Keratinocyte (primary cell): ENCODE results near the gene MAS1L. TPM values are rescaled to one million over a fixed set of nuclear protein-coding genes. Genes with fewer than 3 reads are reported as not detected.
"Not testable (repeated sequence)": the region's sequence is repeated elsewhere in the genome, so short reads cannot be mapped to it uniquely, and the experiment has no call there.

ENCODE experiments used
- DNase-seq: peaks from one replicate; pipeline ENCODE4 v3.0.0-alpha.2; 2011; ENCODE audit warnings: low read depth, missing footprints, low spot score
- FAIRE-seq: peaks from 2 replicates; lab custom pipeline; 2011; peaks lifted over from hg19 to GRCh38; lab: Jason Lieb, UNC
- H2AFZ ChIP-seq: 2 replicates; pipeline ENCODE4 v1.6.0; 2012; ENCODE audit warnings: low read length, control low read depth, inconsistent platforms; ENCODE audit not compliant: control insufficient read depth
- H3K27ac ChIP-seq: 2 replicates; pipeline ENCODE4 v1.5.1; 2011; ENCODE audit warnings: low read length; ENCODE audit not compliant: control insufficient read depth, insufficient read depth
- H3K27me3 ChIP-seq: 3 replicates; pipeline ENCODE4 v1.6.0; 2011; ENCODE audit warnings: low read length; ENCODE audit not compliant: control insufficient read depth, insufficient read depth; ENCODE audit errors: extremely low read depth
- H3K36me3 ChIP-seq, 2 experiments: 2 replicates in 1 of 2; 3 replicates in 1 of 2; pipeline ENCODE4 v1.5.1; 2011; ENCODE audit warnings: low read length in 2 of 2, mild to moderate bottlenecking in 1 of 2; ENCODE audit not compliant: control insufficient read depth in 2 of 2, insufficient read depth in 2 of 2; ENCODE audit errors: extremely low read depth in 1 of 2
- H3K4me1 ChIP-seq: 3 replicates; pipeline ENCODE4 v1.5.1; 2011; ENCODE audit warnings: low read length; ENCODE audit not compliant: control insufficient read depth, insufficient read depth; ENCODE audit errors: extremely low read depth
- H3K4me2 ChIP-seq: 3 replicates; pipeline ENCODE4 v1.6.0; 2011; ENCODE audit warnings: low read depth, low read length; ENCODE audit not compliant: control insufficient read depth, insufficient read depth; ENCODE audit errors: extremely low read depth
- H3K4me3 ChIP-seq, 3 experiments: fragments of 200-600 bp in 1 of 3; sonication (generic) in 1 of 3; 2 replicates in 2 of 3; 3 replicates in 1 of 3; pipeline ENCODE4 v1.5.1; 2011 to 2016; ENCODE audit warnings: low read length in 3 of 3, mild to moderate bottlenecking in 3 of 3, control low read depth in 2 of 3, inconsistent platforms in 1 of 3, low read depth in 1 of 3, mixed read lengths in 1 of 3, mixed run types in 1 of 3, moderate library complexity in 1 of 3; ENCODE audit not compliant: control insufficient read depth in 2 of 3, insufficient read depth in 2 of 3; ENCODE audit errors: extremely low read depth in 1 of 3
- H3K79me2 ChIP-seq: 2 replicates; pipeline ENCODE4 v1.6.0; 2012; ENCODE audit warnings: low read length; ENCODE audit not compliant: control insufficient read depth, insufficient read depth
- H3K9ac ChIP-seq: 3 replicates; pipeline ENCODE4 v1.6.0; 2011; ENCODE audit warnings: low read length; ENCODE audit not compliant: control insufficient read depth, insufficient read depth; ENCODE audit errors: extremely low read depth
- H3K9me1 ChIP-seq: 3 replicates; pipeline ENCODE4 v1.6.0; 2011; ENCODE audit warnings: low read length; ENCODE audit not compliant: control insufficient read depth, insufficient read depth; ENCODE audit errors: extremely low read depth
- H3K9me3 ChIP-seq: 2 replicates; pipeline ENCODE4 v1.5.1; 2012; ENCODE audit warnings: low read depth, low read length; ENCODE audit not compliant: control insufficient read depth
- H4K20me1 ChIP-seq: 3 replicates; pipeline ENCODE4 v1.6.0; 2011; ENCODE audit warnings: low read length; ENCODE audit not compliant: control insufficient read depth, insufficient read depth; ENCODE audit errors: extremely low read depth
- CTCF ChIP-seq, 3 experiments: IDR thresholded peaks in 1 of 3; conservative IDR thresholded peaks in 1 of 3; optimal IDR thresholded peaks in 1 of 3; 2 replicates in 2 of 3; 3 replicates in 1 of 3; pipeline versions ENCODE3 to v1.5.1; 2011; ENCODE audit warnings: low read length in 3 of 3, mild to moderate bottlenecking in 3 of 3, moderate library complexity in 2 of 3, control low read depth in 1 of 3, inconsistent platforms in 1 of 3; ENCODE audit not compliant: insufficient read depth in 2 of 3; ENCODE audit errors: extremely low read depth in 1 of 3
- EZH2 ChIP-seq: IDR thresholded peaks from one replicate; pipeline ENCODE4 v1.6.1; 2012; ENCODE audit warnings: inconsistent platforms, mild to moderate bottlenecking, low read length, moderate library complexity
- dilution Hi-C: fragments of 300-500 bp; cut with MboI; formaldehyde crosslinking; loops from one replicate; pipeline ENCODE4 v1.7.0; 2020; ENCODE audit warnings: low sequenced_read_pairs; ENCODE audit not compliant: extremely low pct_ligation_motif_present
- polyA plus RNA-seq, 5 experiments: library from polyadenylated mRNA; depleted of rRNA in 3 of 5; stranded (reverse) in 3 of 5; stranded (forward) in 1 of 5; unstranded in 1 of 5; fragments of >200 nt; gene quantifications; 1 replicate in 1 of 5; 2 replicates in 3 of 5; 3 replicates in 1 of 5; pipeline versions ENCODE4 v1.2.1 to v1.2.3, GENCODE V29; 2011 to 2012; ENCODE audit warnings: missing spikeins in 2 of 5, low read depth in 1 of 5, low replicate concordance in 1 of 5

Gene MAS1L
- polyA plus RNA-seq, 1 donor (not counting 4 experiments of a cell fraction or from before 2014, with no cell fraction given): not detected

GRCh38 chr6:29451471-29452193, 36.1 kb downstream of the MAS1L start:
- Histone ChIP-seq H3K27me3 (no peaks in the 10 kb centered on the region), H3K79me2 (no peaks in the 10 kb centered on the region), H2AFZ (no peak overlapping the region), H3K36me3 (no peaks in the 10 kb centered on the region), H3K4me3 (no peak overlapping the region), H3K4me2 (peak overlapping the region; percentile 58), H3K9me1 (no peaks in the 10 kb centered on the region), H3K9me3 (no peaks in the 10 kb centered on the region), H4K20me1 (no peaks in the 10 kb centered on the region), H3K27ac (no peak overlapping the region), H3K4me1 (peaks cover 11% of the 10 kb centered on the region), H3K9ac (no peak overlapping the region)
- DNase-seq: peak; percentile 83
- TF ChIP-seq EZH2: no peak
- no peak for TF ChIP-seq CTCF (optimal IDR thresholded peaks at IDR 0.05 in 1 of 3, IDR thresholded peaks at IDR 0.05 in 1 of 3, conservative IDR thresholded peaks at IDR 0.05 in 1 of 3; ENCODE audit: extremely low read depth in 1 of 3, insufficient read depth in 2 of 3, low read length in 3 of 3)
- dilution Hi-C loops: no loop called here
- FAIRE-seq: peak; percentile 91

GRCh38 chr6:29447670-29448069, 40.1 kb downstream of the MAS1L start:
- H2AFZ ChIP-seq: no peak overlapping the region
- no peaks in the 10 kb centered on the region for H4K20me1 ChIP-seq
- peak; percentile 74 for FAIRE-seq
- peak; percentile 36 for DNase-seq
- H3K36me3 ChIP-seq: no peaks in the 10 kb centered on the region
- no peak overlapping the region for H3K27ac ChIP-seq
- H3K4me2 ChIP-seq: peak overlapping the region; percentile 23
- H3K4me3 ChIP-seq: no peak overlapping the region
- TF ChIP-seq CTCF (optimal IDR thresholded peaks at IDR 0.05 in 1 of 3, IDR thresholded peaks at IDR 0.05 in 1 of 3, conservative IDR thresholded peaks at IDR 0.05 in 1 of 3; ENCODE audit: extremely low read depth in 1 of 3, insufficient read depth in 2 of 3, low read length in 3 of 3) (no peak), EZH2 (no peak)
- H3K9ac ChIP-seq: no peak overlapping the region
- H3K4me1 ChIP-seq: peaks cover 11% of the 10 kb centered on the region
- no peaks in the 10 kb centered on the region for H3K9me3 ChIP-seq
- no peaks in the 10 kb centered on the region for H3K79me2 ChIP-seq
- dilution Hi-C loops: no loop called here
- H3K9me1 ChIP-seq: no peaks in the 10 kb centered on the region
- no peaks in the 10 kb centered on the region for H3K27me3 ChIP-seq

GRCh38 chr6:29444031-29444430, 43.7 kb downstream of the MAS1L start:
- dilution Hi-C loops, H3K79me2 ChIP-seq, FAIRE-seq, H3K9me3 ChIP-seq, H3K9me1 ChIP-seq, H2AFZ ChIP-seq, H4K20me1 ChIP-seq, H3K27ac ChIP-seq, H3K4me1 ChIP-seq, DNase-seq, H3K27me3 ChIP-seq, H3K4me3 ChIP-seq, H3K4me2 ChIP-seq, H3K9ac ChIP-seq, H3K36me3 ChIP-seq: not testable (repeated sequence)
